Panc1 (cell line): ENCODE data around the gene C9orf153. TPM values are rescaled to one million over a fixed set of nuclear protein-coding genes. Genes with fewer than 3 reads are reported as not detected.

ENCODE experiments used
- ATAC-seq: fragments of 200-7000 bp; cut with Tn5 transposase; 2 replicates; pipeline ENCODE4 v1.9.1; 2020; ENCODE audit warnings: mild to moderate bottlenecking, moderate library complexity
- BruUV-seq: library from RNA; stranded (reverse); fragments of 400-500 nt; replicated peaks from 2 replicates; lab custom pipeline; 2021; lab: Mats Ljungman, UMichigan
- CTCF ChIA-PET: fragments of 300-600 bp; sonication (Branson Sonifier 250); formaldehyde crosslinking; loops from one replicate; lab custom pipeline; 2022; ENCODE audit warnings: antibody characterized with exemption; lab: Charles Lee
- POLR2A ChIA-PET: fragments of 300-600 bp; sonication (Branson Sonifier 250); formaldehyde crosslinking; loops from one replicate; lab custom pipeline; 2022; ENCODE audit warnings: antibody characterized with exemption; lab: Charles Lee
- DNase-seq: peaks from one replicate; pipeline ENCODE4 v3.0.0-alpha.2; 2010; ENCODE audit warnings: low read depth, low spot score
- H3K27ac ChIP-seq: 2 replicates; pipeline ENCODE4 v1.5.1; 2011; ENCODE audit warnings: mild to moderate bottlenecking, low read length, inconsistent platforms
- H3K27me3 ChIP-seq: fragments of 200-500 bp; sonication (Bioruptor generic); 2 replicates; pipeline ENCODE4 v1.6.0; 2014; ENCODE audit warnings: low read length, inconsistent platforms; ENCODE audit not compliant: control insufficient read depth, insufficient read depth
- H3K36me3 ChIP-seq: fragments of 200-500 bp; sonication (Bioruptor generic); 2 replicates; pipeline ENCODE4 v1.5.1; 2014; ENCODE audit warnings: inconsistent platforms, mild to moderate bottlenecking, low read length, moderate library complexity; ENCODE audit not compliant: control insufficient read depth, insufficient read depth
- H3K4me1 ChIP-seq: 2 replicates; pipeline ENCODE4 v1.5.1; 2011; ENCODE audit warnings: inconsistent platforms, mild to moderate bottlenecking, low read length, moderate library complexity; ENCODE audit not compliant: control insufficient read depth, insufficient read depth
- H3K4me3 ChIP-seq, 2 experiments: 2 replicates each; pipeline ENCODE4 v1.5.1; 2011 to 2012; ENCODE audit warnings: low read depth in 2 of 2, low read length in 2 of 2, mild to moderate bottlenecking in 2 of 2, inconsistent platforms in 1 of 2, moderate library complexity in 1 of 2
- H3K9me3 ChIP-seq: fragments of 200-500 bp; sonication (Bioruptor generic); 2 replicates; pipeline ENCODE4 v1.5.1; 2014; ENCODE audit warnings: low read depth, mild to moderate bottlenecking, inconsistent platforms, low read length, moderate library complexity; ENCODE audit not compliant: control insufficient read depth, insufficient read depth
- CTCF ChIP-seq: fragments of 450-650 bp; IDR thresholded peaks from 2 replicates; pipeline ENCODE4 v1.5.1; 2017; ENCODE audit warnings: mild to moderate bottlenecking
- POLR2AphosphoS5 ChIP-seq: IDR thresholded peaks from 2 replicates; pipeline ENCODE4 v1.6.1; 2012; ENCODE audit warnings: mild to moderate bottlenecking, low read depth, low read length, moderate library complexity
- SIN3A ChIP-seq: IDR thresholded peaks from 2 replicates; pipeline ENCODE4 v1.6.1; 2012; ENCODE audit warnings: low read depth, mild to moderate bottlenecking, low read length, moderate library complexity, borderline replicate concordance; ENCODE audit not compliant: insufficient read depth
- TCF7L2 ChIP-seq: IDR thresholded peaks from 2 replicates; pipeline ENCODE4 v1.6.1; 2011; ENCODE audit warnings: mild to moderate bottlenecking, low read depth, low read length, inconsistent platforms
- in situ Hi-C: cut with HindIII; loops from 2 replicates; pipeline ENCODE4 v1.10.0; 2016; ENCODE audit warnings: low sequenced_read_pairs, low pct_unique_long_range_greater_than_20kb
- intact Hi-C: fragments of 100-400 bp; cut with micrococcal nuclease; formaldehyde crosslinking; loops from one replicate; pipeline ENCODE4 v1.10.0; 2022; ENCODE audit not compliant: unreplicated experiment
- total RNA-seq: library from RNA; stranded (reverse); gene quantifications from one replicate; pipeline ENCODE4 v1.2.1, GENCODE V29; 2021; ENCODE audit not compliant: unreplicated experiment
- TF ChIP-seq, protein P1 (sequence below), 2 experiments: IDR thresholded peaks; 2 replicates each; pipeline ENCODE4 v1.6.1; 2011 to 2012; ENCODE audit warnings: low read depth in 2 of 2, control low read depth in 1 of 2, low read length in 1 of 2, mild to moderate bottlenecking in 1 of 2, moderate library complexity in 1 of 2; ENCODE audit not compliant: insufficient read depth in 1 of 2

Gene C9orf153
- total RNA-seq, 1 experiment from 2014 or later, result not detected

GRCh38 chr9:86250123-86250522 lies 9.3 kb downstream of the C9orf153 start:
- H3K4me1 ChIP-seq, result no peaks in the 10 kb centered on the region
- intact Hi-C loops (no loop called here), in situ Hi-C loops (no loop called here)
- no peak for TF ChIP-seq TCF7L2
- TF ChIP-seq, protein P1, sequence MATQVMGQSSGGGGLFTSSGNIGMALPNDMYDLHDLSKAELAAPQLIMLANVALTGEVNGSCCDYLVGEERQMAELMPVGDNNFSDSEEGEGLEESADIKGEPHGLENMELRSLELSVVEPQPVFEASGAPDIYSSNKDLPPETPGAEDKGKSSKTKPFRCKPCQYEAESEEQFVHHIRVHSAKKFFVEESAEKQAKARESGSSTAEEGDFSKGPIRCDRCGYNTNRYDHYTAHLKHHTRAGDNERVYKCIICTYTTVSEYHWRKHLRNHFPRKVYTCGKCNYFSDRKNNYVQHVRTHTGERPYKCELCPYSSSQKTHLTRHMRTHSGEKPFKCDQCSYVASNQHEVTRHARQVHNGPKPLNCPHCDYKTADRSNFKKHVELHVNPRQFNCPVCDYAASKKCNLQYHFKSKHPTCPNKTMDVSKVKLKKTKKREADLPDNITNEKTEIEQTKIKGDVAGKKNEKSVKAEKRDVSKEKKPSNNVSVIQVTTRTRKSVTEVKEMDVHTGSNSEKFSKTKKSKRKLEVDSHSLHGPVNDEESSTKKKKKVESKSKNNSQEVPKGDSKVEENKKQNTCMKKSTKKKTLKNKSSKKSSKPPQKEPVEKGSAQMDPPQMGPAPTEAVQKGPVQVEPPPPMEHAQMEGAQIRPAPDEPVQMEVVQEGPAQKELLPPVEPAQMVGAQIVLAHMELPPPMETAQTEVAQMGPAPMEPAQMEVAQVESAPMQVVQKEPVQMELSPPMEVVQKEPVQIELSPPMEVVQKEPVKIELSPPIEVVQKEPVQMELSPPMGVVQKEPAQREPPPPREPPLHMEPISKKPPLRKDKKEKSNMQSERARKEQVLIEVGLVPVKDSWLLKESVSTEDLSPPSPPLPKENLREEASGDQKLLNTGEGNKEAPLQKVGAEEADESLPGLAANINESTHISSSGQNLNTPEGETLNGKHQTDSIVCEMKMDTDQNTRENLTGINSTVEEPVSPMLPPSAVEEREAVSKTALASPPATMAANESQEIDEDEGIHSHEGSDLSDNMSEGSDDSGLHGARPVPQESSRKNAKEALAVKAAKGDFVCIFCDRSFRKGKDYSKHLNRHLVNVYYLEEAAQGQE (IDR thresholded peaks at IDR 0.05; ENCODE audit: insufficient read depth in 1 of 2, low read depth in 2 of 2, low read length in 1 of 2), result no peak
- TF ChIP-seq POLR2AphosphoS5, result no peak
- TF ChIP-seq CTCF, result no peak
- TF ChIP-seq SIN3A, result no peak
- H3K27me3 ChIP-seq, result no peaks in the 10 kb centered on the region
- CTCF ChIA-PET, result no interaction called here
- no TSS peak for BruUV-seq
- ATAC-seq, result no peak
- H3K9me3 ChIP-seq, result no peaks in the 10 kb centered on the region
- DNase-seq, result no peak
- H3K36me3 ChIP-seq, result no peaks in the 10 kb centered on the region
- H3K4me3 ChIP-seq, result no peak overlapping the region
- no peak overlapping the region for H3K27ac ChIP-seq
- POLR2A ChIA-PET, result no interaction called here

DNA sequence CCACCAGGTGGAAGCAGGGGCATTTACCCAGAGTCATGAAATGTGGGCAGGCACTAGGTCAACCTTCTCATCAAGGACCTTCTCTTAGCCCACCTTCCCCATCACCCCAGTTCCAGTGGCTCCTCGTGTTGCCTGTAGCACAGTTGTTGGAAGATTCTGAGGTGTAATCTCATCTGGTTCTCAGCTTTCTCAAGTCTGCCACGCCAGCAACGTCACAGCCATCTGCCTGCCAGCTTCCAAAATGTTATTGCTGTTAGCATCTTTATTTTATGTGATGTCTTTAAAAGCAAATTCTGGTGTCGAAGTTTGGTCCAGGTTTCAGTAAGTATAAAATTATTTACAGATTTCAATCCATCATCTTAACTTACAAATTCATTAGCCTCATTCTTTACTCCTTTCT lies 10.7 kb downstream of the C9orf153 start:
- CTCF ChIA-PET, result no interaction called here
- no peak for DNase-seq

More for the DNA sequence above, 10.7 kb downstream of the C9orf153 start:
- H3K4me1 ChIP-seq, result no peaks in the 10 kb centered on the region
- H3K4me3 ChIP-seq, result no peak overlapping the region
- no peaks in the 10 kb centered on the region for H3K27me3 ChIP-seq
- TF ChIP-seq POLR2AphosphoS5, result no peak
- no peak for TF ChIP-seq SIN3A
- TF ChIP-seq, protein P1 (IDR thresholded peaks at IDR 0.05; ENCODE audit: insufficient read depth in 1 of 2, low read depth in 2 of 2, low read length in 1 of 2), result no peak
- no peak for TF ChIP-seq CTCF
- TF ChIP-seq TCF7L2, result no peak
- intact Hi-C loops, result no loop called here
- no peaks in the 10 kb centered on the region for H3K36me3 ChIP-seq
- ATAC-seq, result no peak
- POLR2A ChIA-PET, result no interaction called here
- no peaks in the 10 kb centered on the region for H3K9me3 ChIP-seq
- BruUV-seq, result no TSS peak
- in situ Hi-C loops, result no loop called here
- no peak overlapping the region for H3K27ac ChIP-seq
